Stimulated activated naive B cell treated with anti-CD40 and anti-IgM and Interleukin-4, amounts not matched to agents 10 μg/mL and 1 μg/mL and 100 μg/mL, for 72 hours (primary cell): Measurements from ENCODE around the gene E2F4.

Source experiments
- ATAC-seq, 2 donors: fragments of 150-1000 bp; cut with Tn5 transposase; replicated peaks; 2 replicates each; pipeline ENCODE4 v1.10.0; 2021; ENCODE audit warnings: moderate library complexity in 1 of 2
- DNase-seq: peaks from one replicate; pipeline ENCODE4 v3.0.0; 2021
- H3K27ac Mint-ChIP-seq: one replicate; pipeline ENCODE4 v1.8.0; 2022; ENCODE audit warnings: mild to moderate bottlenecking, mixed read lengths
- H3K27me3 Mint-ChIP-seq, 2 donors: one replicate each; pipeline ENCODE4 v1.8.0; 2022; ENCODE audit warnings: mixed read lengths in 2 of 2
- H3K36me3 Mint-ChIP-seq, 2 donors: one replicate each; pipeline ENCODE4 v1.8.0; 2022; ENCODE audit warnings: mixed read lengths in 2 of 2, mild to moderate bottlenecking in 1 of 2
- H3K4me1 Mint-ChIP-seq, 2 donors: one replicate each; pipeline ENCODE4 v1.8.0; 2022; ENCODE audit warnings: mixed read lengths in 2 of 2, mild to moderate bottlenecking in 1 of 2
- H3K4me3 Mint-ChIP-seq, 2 donors: one replicate each; pipeline ENCODE4 v1.8.0; 2022; ENCODE audit warnings: mild to moderate bottlenecking in 2 of 2, mixed read lengths in 2 of 2, moderate library complexity in 1 of 2
- H3K9me3 Mint-ChIP-seq, 2 donors: one replicate each; pipeline ENCODE4 v1.8.0; 2022; ENCODE audit warnings: mixed read lengths in 2 of 2, mild to moderate bottlenecking in 1 of 2

The E2F4 gene

DNA sequence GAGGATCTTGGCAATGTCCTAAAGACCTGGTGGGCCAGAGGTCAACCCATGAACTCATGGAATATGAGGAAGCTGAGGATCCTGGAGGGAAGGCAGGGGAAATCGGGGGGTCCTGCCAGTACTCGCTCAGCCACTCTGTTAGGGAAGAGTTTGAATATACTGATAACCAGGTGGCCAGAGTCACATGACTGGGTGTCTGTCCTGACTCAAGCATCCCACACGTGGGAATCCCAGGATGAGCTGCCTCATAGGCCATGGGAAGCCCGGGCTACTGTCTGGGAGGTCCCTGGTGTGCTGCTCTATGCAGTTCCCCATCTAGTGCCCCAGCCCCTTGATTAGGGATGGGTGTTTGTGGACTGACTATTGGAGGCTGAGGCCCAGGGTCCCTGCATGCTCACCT, 3.6 kb upstream of the E2F4 start:
- H3K4me1 Mint-ChIP-seq = peaks cover 19 to 32% of the 10 kb centered on the region in 2 donors

DNA sequence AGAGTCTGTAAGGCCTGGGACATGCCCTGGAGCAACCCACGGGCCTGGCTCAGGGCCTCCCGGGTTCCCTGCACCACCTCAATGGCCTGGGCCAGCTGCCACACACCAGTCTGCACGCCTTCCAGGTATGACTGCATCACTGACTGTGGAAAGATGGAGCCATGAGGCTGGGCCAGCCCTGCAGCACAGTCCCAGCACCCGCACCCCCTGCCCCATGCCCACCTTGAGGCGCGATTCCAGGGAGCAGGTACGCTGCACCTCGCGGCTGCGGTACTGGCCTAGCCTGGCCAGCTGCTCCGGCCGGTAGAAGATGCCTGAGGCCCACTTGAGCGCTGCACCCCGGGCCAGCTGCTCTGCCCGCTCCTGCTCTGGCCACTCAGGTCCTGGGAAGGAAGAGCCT, 3.2 kb upstream of the E2F4 start:
- Mint-ChIP-seq H3K27ac (no peak overlapping the region), H3K27me3 (peaks cover 11 to 20% of the 10 kb centered on the region in 2 donors), H3K4me1 (peaks cover 20 to 37% of the 10 kb centered on the region in 2 donors), H3K36me3 (peaks cover 6 to 8% of the 10 kb centered on the region in 2 donors), H3K4me3 (no peak overlapping the region), H3K9me3 (no peaks in the 10 kb centered on the region)
- no peak for DNase-seq
- ATAC-seq = no peak

More for the DNA sequence above, 3.6 kb upstream of the E2F4 start:
- Mint-ChIP-seq H3K36me3 (peaks cover 6 to 8% of the 10 kb centered on the region in 2 donors), H3K4me3 (no peak overlapping the region), H3K27me3 (peaks cover 11 to 20% of the 10 kb centered on the region in 2 donors), H3K27ac (no peak overlapping the region), H3K9me3 (no peaks in the 10 kb centered on the region)
- no peak for DNase-seq
- no peak for ATAC-seq

- peaks cover 9 to 17% of the 10 kb centered on the region in 2 donors for H3K36me3 Mint-ChIP-seq
- H3K27ac Mint-ChIP-seq = no peak within 1 kb of the TSS
- peaks cover 11 to 19% of the 10 kb centered on the region in 2 donors for H3K27me3 Mint-ChIP-seq
- no peaks in the 10 kb centered on the region for H3K9me3 Mint-ChIP-seq
- DNase-seq (no peak), ATAC-seq (no peak)
- no peak within 1 kb of the TSS for H3K4me3 Mint-ChIP-seq
- H3K4me1 Mint-ChIP-seq = peaks cover 21 to 42% of the 10 kb centered on the region in 2 donors
Observed at GRCh38 chr16:67190041-67190440, 1.9 kb upstream of the E2F4 start, which contains the start of gene EXOC3L1. EXOC3L1 (minus strand) TSS chr16:67190136; CDS start chr16:67189676, 460 bp downstream.

DNA sequence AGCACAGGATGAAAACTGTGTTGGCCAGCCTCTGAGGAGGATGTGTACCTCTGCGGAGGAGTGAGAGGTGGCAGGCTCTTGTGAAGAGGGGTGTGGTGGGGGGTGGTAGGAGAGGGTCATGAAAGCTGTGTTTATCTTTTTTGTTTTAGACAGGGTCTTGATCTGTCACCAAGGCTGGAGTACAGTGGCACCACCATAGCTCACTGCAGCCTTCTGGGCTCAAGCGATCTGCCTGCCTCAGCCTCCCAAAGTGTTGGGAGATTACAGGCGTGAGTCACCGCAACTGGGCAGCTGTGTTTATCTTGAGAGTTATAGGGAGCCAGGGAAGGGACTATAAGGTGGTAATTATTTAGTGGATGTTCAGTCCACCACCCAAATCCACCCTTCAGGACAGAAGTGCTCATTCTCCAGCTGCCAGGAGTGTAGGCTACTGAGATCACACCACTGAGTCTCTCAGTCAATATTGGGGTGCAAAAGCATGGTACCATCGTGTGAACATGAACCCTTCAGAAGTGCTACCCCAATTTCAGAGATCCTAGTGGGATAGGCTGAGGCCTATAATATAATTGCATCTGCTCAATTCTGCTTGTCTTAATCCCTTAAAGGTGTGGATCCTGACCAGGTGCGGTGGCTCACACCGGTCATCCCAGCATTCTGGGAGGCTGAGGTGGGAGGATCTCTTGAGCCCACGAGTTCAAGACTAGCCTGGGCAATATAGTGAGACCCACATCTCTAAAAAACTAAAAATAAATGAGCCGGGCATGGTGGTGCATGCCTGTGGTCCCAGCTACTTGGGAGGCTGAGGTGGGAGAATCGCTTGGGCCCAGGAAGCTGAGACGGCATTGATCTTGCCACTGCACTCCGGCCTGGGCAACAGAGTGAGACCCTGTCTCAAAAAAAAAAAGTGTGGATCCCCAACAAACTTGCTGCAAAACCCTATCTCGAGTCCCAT, 1.2 kb upstream of the E2F4 start:
- Mint-ChIP-seq H3K9me3 (no peaks in the 10 kb centered on the region), H3K4me1 (peaks cover 14 to 41% of the 10 kb centered on the region in 2 donors), H3K27ac (no peak overlapping the region), H3K27me3 (peaks cover 5 to 13% of the 10 kb centered on the region in 2 donors), H3K36me3 (peaks cover 16 to 24% of the 10 kb centered on the region in 2 donors), H3K4me3 (no peak overlapping the region)
- DNase-seq (no peak), ATAC-seq (no peak)

- peaks cover 20 to 49% of the 10 kb centered on the region in 2 donors for H3K4me1 Mint-ChIP-seq
- H3K36me3 Mint-ChIP-seq = peaks cover 23 to 32% of the 10 kb centered on the region in 2 donors
- H3K27me3 Mint-ChIP-seq = peaks cover 2 to 12% of the 10 kb centered on the region in 2 donors
- H3K4me3 Mint-ChIP-seq = peak overlapping the region; percentile 89
- peak overlapping the region; percentile 88 for H3K27ac Mint-ChIP-seq
- DNase-seq (no peak), ATAC-seq (peak in 1 of 2 donors; percentile 2)
- H3K9me3 Mint-ChIP-seq = no peaks in the 10 kb centered on the region
Observed at GRCh38 chr16:67191411-67191994, 452 bp upstream of the E2F4 start.

GRCh38 chr16:67192781-67193361, 916 bp downstream of the E2F4 start:
- no peak for DNase-seq
- Mint-ChIP-seq H3K4me3 (peak overlapping the region; percentile 89), H3K27me3 (no peaks in the 10 kb centered on the region), H3K9me3 (no peaks in the 10 kb centered on the region), H3K27ac (peak overlapping the region; percentile 88), H3K4me1 (peaks cover 23 to 61% of the 10 kb centered on the region in 2 donors), H3K36me3 (peaks cover 33 to 43% of the 10 kb centered on the region in 2 donors)
- no peak for ATAC-seq

GRCh38 chr16:67193536-67193935, 1.6 kb downstream of the E2F4 start:
- DNase-seq (no peak), ATAC-seq (no peak)
- Mint-ChIP-seq H3K27ac (peak overlapping the region; percentile 37), H3K27me3 (no peaks in the 10 kb centered on the region), H3K9me3 (no peaks in the 10 kb centered on the region), H3K4me1 (peaks cover 28 to 68% of the 10 kb centered on the region in 2 donors), H3K36me3 (peaks cover 39 to 50% of the 10 kb centered on the region in 2 donors), H3K4me3 (peak overlapping the region; percentile 89)

- Mint-ChIP-seq H3K36me3 (peaks cover 40 to 51% of the 10 kb centered on the region in 2 donors), H3K27ac (peak overlapping the region; percentile 42)
Observed at GRCh38 chr16:67194260-67194659, 2.3 kb downstream of the E2F4 start.

DNA sequence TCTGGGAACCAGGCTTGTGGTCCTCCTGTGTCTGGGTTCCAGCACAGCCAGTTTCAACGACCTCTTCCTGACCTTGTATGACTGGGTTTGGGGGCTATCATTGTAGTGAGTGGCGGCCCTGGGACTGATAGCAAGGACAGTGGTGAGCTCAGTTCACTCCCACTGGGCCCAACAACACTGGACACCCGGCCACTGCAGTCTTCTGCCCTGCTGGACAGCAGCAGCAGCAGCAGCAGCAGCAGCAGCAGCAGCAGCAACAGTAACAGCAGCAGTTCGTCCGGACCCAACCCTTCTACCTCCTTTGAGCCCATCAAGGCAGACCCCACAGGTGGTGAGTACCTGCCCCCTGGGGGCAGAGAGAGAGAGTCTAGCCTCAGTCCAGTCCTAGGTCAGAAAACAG, 3.7 kb downstream of the E2F4 start:
- ATAC-seq = no peak
- Mint-ChIP-seq H3K36me3 (peaks cover 49 to 61% of the 10 kb centered on the region in 2 donors), H3K27me3 (no peaks in the 10 kb centered on the region), H3K4me1 (peaks cover 30 to 78% of the 10 kb centered on the region in 2 donors), H3K27ac (peak overlapping the region; percentile 37), H3K9me3 (no peaks in the 10 kb centered on the region), H3K4me3 (no peak overlapping the region)
- no peak for DNase-seq

More at GRCh38 chr16:67194260-67194659, 2.3 kb downstream of the E2F4 start:
- ATAC-seq = no peak
- no peak for DNase-seq
- H3K9me3 Mint-ChIP-seq = no peaks in the 10 kb centered on the region
- H3K4me3 Mint-ChIP-seq = peak overlapping the region in 1 of 2 donors; percentile 89
- no peaks in the 10 kb centered on the region for H3K27me3 Mint-ChIP-seq
- peaks cover 28 to 70% of the 10 kb centered on the region in 2 donors for H3K4me1 Mint-ChIP-seq

DNA sequence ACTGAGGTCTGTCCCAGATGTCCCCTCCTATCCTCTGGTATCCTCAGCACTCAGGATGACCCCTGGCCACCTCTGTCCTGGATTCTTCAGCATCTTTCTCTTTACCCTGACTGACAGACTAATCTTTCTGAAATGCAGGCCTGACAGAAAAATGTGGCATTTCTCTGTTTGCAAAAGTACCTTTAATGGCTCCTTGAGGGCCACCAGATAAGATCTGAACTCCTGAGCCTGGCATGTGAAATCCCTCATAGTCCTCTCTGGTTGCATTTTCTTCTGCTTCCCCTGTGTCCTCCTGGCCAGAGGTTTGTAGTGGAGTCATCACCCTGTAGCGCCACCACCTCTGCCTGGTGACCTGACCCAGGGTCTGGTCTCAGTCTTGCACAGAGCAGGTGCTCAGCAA, 4.9 kb downstream of the E2F4 start:
- H3K9me3 Mint-ChIP-seq = no peaks in the 10 kb centered on the region
- no peaks in the 10 kb centered on the region for H3K27me3 Mint-ChIP-seq
- H3K4me1 Mint-ChIP-seq = peaks cover 25 to 69% of the 10 kb centered on the region in 2 donors
- DNase-seq = no peak
- H3K27ac Mint-ChIP-seq = no peak overlapping the region
- H3K4me3 Mint-ChIP-seq = peak overlapping the region in 1 of 2 donors; percentile 16
- peaks cover 55 to 67% of the 10 kb centered on the region in 2 donors for H3K36me3 Mint-ChIP-seq
- ATAC-seq = no peak

- Mint-ChIP-seq H3K27ac (peak overlapping the region; percentile 31), H3K4me3 (peak overlapping the region in 1 of 2 donors; percentile 32), H3K4me1 (peaks cover 24 to 66% of the 10 kb centered on the region in 2 donors), H3K9me3 (no peaks in the 10 kb centered on the region), H3K27me3 (no peaks in the 10 kb centered on the region), H3K36me3 (peaks cover 50 to 70% of the 10 kb centered on the region in 2 donors)
- ATAC-seq = no peak
- no peak for DNase-seq
Observed at GRCh38 chr16:67197704-67198103, 5.7 kb downstream of the E2F4 start.

- Mint-ChIP-seq H3K4me1 (peaks cover 22 to 60% of the 10 kb centered on the region in 2 donors), H3K27ac (peak overlapping the region; percentile 62), H3K36me3 (peaks cover 48 to 70% of the 10 kb centered on the region in 2 donors), H3K27me3 (no peaks in the 10 kb centered on the region), H3K4me3 (no peak overlapping the region), H3K9me3 (no peaks in the 10 kb centered on the region)
- no peak for DNase-seq
- peak; percentile 59 to 73 for ATAC-seq
Observed at GRCh38 chr16:67198238-67198734, 6.3 kb downstream of the E2F4 start.

- peak within 1 kb of the TSS; percentile 62 for H3K27ac Mint-ChIP-seq
- ATAC-seq (peak in 1 of 2 donors; percentile 43), DNase-seq (no peak)
- peak within 1 kb of the TSS in 1 of 2 donors; percentile 14 for H3K4me3 Mint-ChIP-seq
- peaks cover 19 to 51% of the 10 kb centered on the region in 2 donors for H3K4me1 Mint-ChIP-seq
- H3K9me3 Mint-ChIP-seq = no peaks in the 10 kb centered on the region
- H3K36me3 Mint-ChIP-seq = peaks cover 48 to 69% of the 10 kb centered on the region in 2 donors
- H3K27me3 Mint-ChIP-seq = no peaks in the 10 kb centered on the region
Observed at GRCh38 chr16:67199011-67199807, 7.3 kb downstream of the E2F4 start, which contains the start of gene ELMO3. ELMO3 (plus strand) TSS chr16:67199131; CDS start chr16:67199327, 196 bp downstream.
